HCT116 (cell line): ENCODE measurements around the gene APCDD1L. TPM values are rescaled to one million over a fixed set of nuclear protein-coding genes. Genes with fewer than 3 reads are reported as not detected.

Source experiments
- ATAC-seq: fragments of 200-7000 bp; cut with Tn5 transposase; 2 replicates; pipeline ENCODE4 v1.9.1; 2020; ENCODE audit warnings: mild to moderate bottlenecking, moderate library complexity
- BruUV-seq: library from RNA; stranded (reverse); fragments of 400-500 nt; replicated peaks from 2 replicates; lab custom pipeline; 2021; lab: Mats Ljungman, UMichigan
- CTCF ChIA-PET: fragments of 300-600 bp; sonication (Branson Sonifier 250); formaldehyde crosslinking; loops from one replicate; lab custom pipeline; 2021; ENCODE audit warnings: antibody characterized with exemption; lab: Charles Lee
- POLR2A ChIA-PET: fragments of 300-600, 350-600 bp; sonication (Branson Sonifier 250); formaldehyde crosslinking; loops from one replicate; lab custom pipeline; 2021; ENCODE audit warnings: antibody characterized with exemption; lab: Charles Lee
- RAD21 ChIA-PET, 2 experiments: fragments of 300-600 bp; sonication (Branson Sonifier 250); formaldehyde crosslinking; loops; one replicate each; lab custom pipeline; 2023; ENCODE audit warnings: low total read pairs in 2 of 2; ENCODE audit not compliant: uncharacterized antibody in 2 of 2, unreplicated experiment in 2 of 2, low non-redundant PET in 1 of 2; lab: Charles Lee
- DNase-seq: peaks from one replicate; pipeline ENCODE4 v3.0.0-alpha.2; 2010; ENCODE audit warnings: low read depth, low spot score
- H2AFZ ChIP-seq: fragments of 200-600 bp; shearing (Covaris generic), sonication (generic); 2 replicates; pipeline ENCODE4 v1.6.1; 2017; ENCODE audit warnings: low read depth, mixed run types, mixed read lengths, antibody characterized with exemption, low read length; ENCODE audit not compliant: poor library complexity, severe bottlenecking
- H3K27ac ChIP-seq: 2 replicates; pipeline ENCODE4 v1.5.1; 2012; ENCODE audit warnings: low read depth, low read length
- H3K27me3 ChIP-seq: fragments of 200-600 bp; sonication (generic); 2 replicates; pipeline ENCODE4 v1.6.1; 2016; ENCODE audit warnings: mixed run types, low read length, mixed read lengths; ENCODE audit not compliant: insufficient read depth
- H3K36me3 ChIP-seq, 2 experiments: fragments of 200-500 bp in 1 of 2; fragments of 200-600 bp in 1 of 2; sonication (Bioruptor generic) in 1 of 2; sonication (generic) in 1 of 2; 2 replicates each; pipeline versions ENCODE4 v1.5.1 to v1.6.1; 2014 to 2016; ENCODE audit warnings: low read length in 2 of 2, inconsistent platforms in 1 of 2, mixed read lengths in 1 of 2, mixed run types in 1 of 2; ENCODE audit not compliant: insufficient read depth in 2 of 2, control insufficient read depth in 1 of 2
- H3K4me1 ChIP-seq, 2 experiments: fragments of 200-600 bp in 1 of 2; sonication (generic) in 1 of 2; 2 replicates each; pipeline versions ENCODE4 v1.5.1 to v1.6.1; 2012 to 2017; ENCODE audit warnings: low read length in 2 of 2, inconsistent platforms in 1 of 2, mild to moderate bottlenecking in 1 of 2, mixed read lengths in 1 of 2, mixed run types in 1 of 2, moderate library complexity in 1 of 2; ENCODE audit not compliant: insufficient read depth in 2 of 2, control insufficient read depth in 1 of 2
- H3K4me2 ChIP-seq: fragments of 200-600 bp; sonication (generic); 2 replicates; pipeline ENCODE4 v1.6.1; 2017; ENCODE audit warnings: mixed run types, low read length, mixed read lengths
- H3K4me3 ChIP-seq, 2 experiments: fragments of 200-600 bp in 1 of 2; sonication (generic) in 1 of 2; replicated peaks in 1 of 2; 2 replicates each; pipeline ENCODE4 v1.5.1; 2011 to 2016; ENCODE audit warnings: low read length in 2 of 2, control low read depth in 1 of 2, low read depth in 1 of 2, mild to moderate bottlenecking in 1 of 2, mixed read lengths in 1 of 2, mixed run types in 1 of 2
- H3K79me2 ChIP-seq: fragments of 200-600 bp; sonication (generic); 2 replicates; pipeline ENCODE4 v1.6.1; 2017; ENCODE audit warnings: mild to moderate bottlenecking, mixed run types, low read length, moderate library complexity, mixed read lengths; ENCODE audit not compliant: insufficient read depth
- H3K9ac ChIP-seq: fragments of 200-600 bp; sonication (generic); 2 replicates; pipeline ENCODE4 v1.6.1; 2016; ENCODE audit warnings: low read length, mixed read lengths
- H3K9me2 ChIP-seq: fragments of 200-600 bp; sonication (generic), shearing (Covaris generic); 2 replicates; pipeline ENCODE4 v1.6.1; 2017; ENCODE audit warnings: mixed run types, mild to moderate bottlenecking, moderate library complexity; ENCODE audit not compliant: insufficient read depth
- H3K9me3 ChIP-seq, 2 experiments: fragments of 200-500 bp in 1 of 2; fragments of 200-600 bp in 1 of 2; sonication (Bioruptor generic) in 1 of 2; sonication (generic) in 1 of 2; 2 replicates each; pipeline ENCODE4 v1.6.1; 2014 to 2017; ENCODE audit warnings: low read length in 2 of 2, mixed read lengths in 2 of 2, inconsistent platforms in 1 of 2, low read depth in 1 of 2, mild to moderate bottlenecking in 1 of 2, mixed run types in 1 of 2, moderate library complexity in 1 of 2; ENCODE audit not compliant: control insufficient read depth in 1 of 2, insufficient read depth in 1 of 2
- H4K20me1 ChIP-seq: fragments of 200-600 bp; sonication (generic), shearing (Covaris generic); 2 replicates; pipeline ENCODE4 v1.6.1; 2017; ENCODE audit warnings: mixed run types, mild to moderate bottlenecking, moderate library complexity; ENCODE audit not compliant: insufficient read depth
- CEBPB ChIP-seq: IDR thresholded peaks from 2 replicates; pipeline ENCODE4 v1.6.1; 2012; ENCODE audit warnings: low read depth
- EZH2 ChIP-seq: fragments of 200-600 bp; sonication (generic); IDR thresholded peaks from 2 replicates; pipeline ENCODE4 v1.6.1; 2017; ENCODE audit warnings: antibody characterized with exemption, mixed run types
- EZH2phosphoT487 ChIP-seq: fragments of 200-600 bp; IDR thresholded peaks from 2 replicates; pipeline ENCODE4 v1.6.1; 2018; ENCODE audit warnings: antibody characterized with exemption, borderline replicate concordance
- FOSL1 ChIP-seq: IDR thresholded peaks from 2 replicates; pipeline ENCODE4 v1.6.1; 2012; ENCODE audit warnings: low read depth
- JUND ChIP-seq: IDR thresholded peaks from 2 replicates; pipeline ENCODE4 v1.6.1; 2012
- POLR2A ChIP-seq: IDR thresholded peaks from 2 replicates; pipeline ENCODE4 v1.7.0; 2011; ENCODE audit warnings: borderline replicate concordance; ENCODE audit not compliant: insufficient read depth, insufficient read length; ENCODE audit errors: extremely low read depth
- RAD21 ChIP-seq: IDR thresholded peaks from 2 replicates; pipeline ENCODE4 v1.6.1; 2012; ENCODE audit warnings: low read depth, mild to moderate bottlenecking
- SP1 ChIP-seq: IDR thresholded peaks from 2 replicates; pipeline ENCODE4 v1.6.1; 2012; ENCODE audit warnings: low read depth
- TCF7L2 ChIP-seq: IDR thresholded peaks from 2 replicates; pipeline ENCODE4 v1.7.0; 2011; ENCODE audit warnings: borderline replicate concordance, inconsistent platforms; ENCODE audit not compliant: insufficient read depth, insufficient read length; ENCODE audit errors: extremely low read depth
- YY1 ChIP-seq: IDR thresholded peaks from 2 replicates; pipeline ENCODE4 v1.6.1; 2011; ENCODE audit warnings: low read length, low read depth, moderate library complexity, mild to moderate bottlenecking; ENCODE audit not compliant: insufficient replicate concordance; ENCODE audit errors: extremely low read depth
- ZBTB33 ChIP-seq: IDR thresholded peaks from 2 replicates; pipeline ENCODE4 v1.6.1; 2011; ENCODE audit warnings: mild to moderate bottlenecking, low read length, moderate library complexity; ENCODE audit not compliant: insufficient replicate concordance; ENCODE audit errors: extremely low read depth
- ZFX ChIP-seq: fragments of 450-650 bp; IDR thresholded peaks from 2 replicates; pipeline ENCODE4 v1.6.1; 2017
- ZNF274 ChIP-seq: fragments of 200-500 bp; sonication (Bioruptor generic); IDR thresholded peaks from 2 replicates; pipeline ENCODE4 v1.6.1; 2014; ENCODE audit warnings: mild to moderate bottlenecking, low read depth, low read length, inconsistent platforms
- intact Hi-C: fragments of 100-400 bp; cut with micrococcal nuclease; formaldehyde crosslinking; loops from 2 replicates; pipeline ENCODE4 v1.10.0; 2022
- total RNA-seq: library from RNA; stranded (reverse); gene quantifications from one replicate; pipeline ENCODE4 v1.2.1, GENCODE V29; 2021; ENCODE audit not compliant: unreplicated experiment
- TF ChIP-seq, protein P1 (sequence below), 3 experiments: fragments of 200-600 bp in 1 of 3; sonication (generic) in 1 of 3; IDR thresholded peaks in 2 of 3; conservative IDR thresholded peaks in 1 of 3; 2 replicates each; pipeline ENCODE4 v1.5.1; 2012 to 2017; ENCODE audit warnings: low read depth in 2 of 3, low read length in 2 of 3, antibody characterized with exemption in 1 of 3, borderline replicate concordance in 1 of 3, control low read depth in 1 of 3, mild to moderate bottlenecking in 1 of 3, mixed read lengths in 1 of 3, mixed run types in 1 of 3, moderate library complexity in 1 of 3; ENCODE audit not compliant: insufficient read depth in 1 of 3
- TF ChIP-seq, protein P2 (sequence below): IDR thresholded peaks from 2 replicates; pipeline ENCODE4 v1.6.1; 2012; ENCODE audit warnings: low read depth
- TF ChIP-seq, protein P3 (sequence below): IDR thresholded peaks from 2 replicates; pipeline ENCODE4 v1.6.1; 2012

APCDD1L gene
- total RNA-seq, 1 experiment from 2014 or later = not detected

GRCh38 chr20:58418949-58419748, 96.0 kb downstream of the APCDD1L start (continued):
- TF ChIP-seq ZBTB33 (no peak), TCF7L2 (no peak), POLR2A (no peak), SP1 (no peak), FOSL1 (no peak), EZH2 (no peak), ZFX (no peak)
- TF ChIP-seq, protein P1, sequence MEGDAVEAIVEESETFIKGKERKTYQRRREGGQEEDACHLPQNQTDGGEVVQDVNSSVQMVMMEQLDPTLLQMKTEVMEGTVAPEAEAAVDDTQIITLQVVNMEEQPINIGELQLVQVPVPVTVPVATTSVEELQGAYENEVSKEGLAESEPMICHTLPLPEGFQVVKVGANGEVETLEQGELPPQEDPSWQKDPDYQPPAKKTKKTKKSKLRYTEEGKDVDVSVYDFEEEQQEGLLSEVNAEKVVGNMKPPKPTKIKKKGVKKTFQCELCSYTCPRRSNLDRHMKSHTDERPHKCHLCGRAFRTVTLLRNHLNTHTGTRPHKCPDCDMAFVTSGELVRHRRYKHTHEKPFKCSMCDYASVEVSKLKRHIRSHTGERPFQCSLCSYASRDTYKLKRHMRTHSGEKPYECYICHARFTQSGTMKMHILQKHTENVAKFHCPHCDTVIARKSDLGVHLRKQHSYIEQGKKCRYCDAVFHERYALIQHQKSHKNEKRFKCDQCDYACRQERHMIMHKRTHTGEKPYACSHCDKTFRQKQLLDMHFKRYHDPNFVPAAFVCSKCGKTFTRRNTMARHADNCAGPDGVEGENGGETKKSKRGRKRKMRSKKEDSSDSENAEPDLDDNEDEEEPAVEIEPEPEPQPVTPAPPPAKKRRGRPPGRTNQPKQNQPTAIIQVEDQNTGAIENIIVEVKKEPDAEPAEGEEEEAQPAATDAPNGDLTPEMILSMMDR (IDR thresholded peaks at IDR 0.05 in 2 of 3, conservative IDR thresholded peaks at IDR 0.05 in 1 of 3; ENCODE audit: borderline replicate concordance in 1 of 3, insufficient read depth in 1 of 3, low read depth in 2 of 3, low read length in 2 of 3) = no peak

- Histone ChIP-seq H3K4me2 (no peak overlapping the region), H3K9me3 (no peaks in the 10 kb centered on the region), H3K9me2 (no peaks in the 10 kb centered on the region), H3K4me1 (peaks cover 0 to 9% of the 10 kb centered on the region in 2 experiments; a peak in 2 of 4 replicates), H3K27me3 (no peaks in the 10 kb centered on the region), H2AFZ (no peak overlapping the region), H3K27ac (no peak overlapping the region), H3K4me3 (no peak overlapping the region), H3K36me3 (no peaks in the 10 kb centered on the region), H3K9ac (no peak overlapping the region), H4K20me1 (peaks cover 9% of the 10 kb centered on the region; the same call in 1 of the 2 replicates), H3K79me2 (peaks cover 76% of the 10 kb centered on the region)
- CTCF ChIA-PET = no interaction called here
- ATAC-seq = no peak
- BruUV-seq = no TSS peak
- intact Hi-C loops = no loop called here
- POLR2A ChIA-PET = no interaction called here
- TF ChIP-seq ZNF274 = no peak
- TF ChIP-seq, protein P2, sequence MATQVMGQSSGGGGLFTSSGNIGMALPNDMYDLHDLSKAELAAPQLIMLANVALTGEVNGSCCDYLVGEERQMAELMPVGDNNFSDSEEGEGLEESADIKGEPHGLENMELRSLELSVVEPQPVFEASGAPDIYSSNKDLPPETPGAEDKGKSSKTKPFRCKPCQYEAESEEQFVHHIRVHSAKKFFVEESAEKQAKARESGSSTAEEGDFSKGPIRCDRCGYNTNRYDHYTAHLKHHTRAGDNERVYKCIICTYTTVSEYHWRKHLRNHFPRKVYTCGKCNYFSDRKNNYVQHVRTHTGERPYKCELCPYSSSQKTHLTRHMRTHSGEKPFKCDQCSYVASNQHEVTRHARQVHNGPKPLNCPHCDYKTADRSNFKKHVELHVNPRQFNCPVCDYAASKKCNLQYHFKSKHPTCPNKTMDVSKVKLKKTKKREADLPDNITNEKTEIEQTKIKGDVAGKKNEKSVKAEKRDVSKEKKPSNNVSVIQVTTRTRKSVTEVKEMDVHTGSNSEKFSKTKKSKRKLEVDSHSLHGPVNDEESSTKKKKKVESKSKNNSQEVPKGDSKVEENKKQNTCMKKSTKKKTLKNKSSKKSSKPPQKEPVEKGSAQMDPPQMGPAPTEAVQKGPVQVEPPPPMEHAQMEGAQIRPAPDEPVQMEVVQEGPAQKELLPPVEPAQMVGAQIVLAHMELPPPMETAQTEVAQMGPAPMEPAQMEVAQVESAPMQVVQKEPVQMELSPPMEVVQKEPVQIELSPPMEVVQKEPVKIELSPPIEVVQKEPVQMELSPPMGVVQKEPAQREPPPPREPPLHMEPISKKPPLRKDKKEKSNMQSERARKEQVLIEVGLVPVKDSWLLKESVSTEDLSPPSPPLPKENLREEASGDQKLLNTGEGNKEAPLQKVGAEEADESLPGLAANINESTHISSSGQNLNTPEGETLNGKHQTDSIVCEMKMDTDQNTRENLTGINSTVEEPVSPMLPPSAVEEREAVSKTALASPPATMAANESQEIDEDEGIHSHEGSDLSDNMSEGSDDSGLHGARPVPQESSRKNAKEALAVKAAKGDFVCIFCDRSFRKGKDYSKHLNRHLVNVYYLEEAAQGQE = no peak
- no peak for TF ChIP-seq TCF7L2
- no peak for TF ChIP-seq YY1
- no peak for TF ChIP-seq FOSL1
- TF ChIP-seq, protein P3, sequence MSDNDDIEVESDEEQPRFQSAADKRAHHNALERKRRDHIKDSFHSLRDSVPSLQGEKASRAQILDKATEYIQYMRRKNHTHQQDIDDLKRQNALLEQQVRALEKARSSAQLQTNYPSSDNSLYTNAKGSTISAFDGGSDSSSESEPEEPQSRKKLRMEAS = no peak
- no peak for TF ChIP-seq RAD21
- no peak for TF ChIP-seq CEBPB
- no peak for TF ChIP-seq JUND
- TF ChIP-seq EZH2phosphoT487 = no peak
- TF ChIP-seq SP1 = no peak
- TF ChIP-seq EZH2 = no peak
- TF ChIP-seq ZFX = no peak
- no peak for TF ChIP-seq POLR2A
- RAD21 ChIA-PET = no interaction called here
- no peak for DNase-seq
Observed at GRCh38 chr20:58417438-58417837, 97.8 kb downstream of the APCDD1L start.
